Mesenchymal stem cell (in vitro differentiated cells and primary cell): ENCODE results near the gene PPARGC1A.

Source experiments
- DNase-seq: peaks from one replicate; pipeline ENCODE4 v3.0.0-alpha.2; 2013
- H2AFZ ChIP-seq: one replicate; pipeline ENCODE4 v1.6.1; 2013; ENCODE audit warnings: low read depth, mild to moderate bottlenecking, control low read depth, inconsistent platforms, low read length, moderate library complexity
- H2AK5ac ChIP-seq: 2 replicates; pipeline ENCODE4 v1.6.1; 2013; ENCODE audit warnings: low read length, moderate library complexity, mild to moderate bottlenecking, inconsistent platforms; ENCODE audit not compliant: severe bottlenecking
- H2BK120ac ChIP-seq: one replicate; pipeline ENCODE4 v1.6.1; 2013; ENCODE audit warnings: low read depth, mild to moderate bottlenecking, inconsistent platforms, low read length, moderate library complexity
- H2BK12ac ChIP-seq, 2 experiments: one replicate each; pipeline ENCODE4 v1.6.1; 2013; ENCODE audit warnings: inconsistent platforms in 2 of 2, low read length in 2 of 2, mild to moderate bottlenecking in 2 of 2, moderate library complexity in 2 of 2, control low read depth in 1 of 2
- H2BK15ac ChIP-seq: one replicate; pipeline ENCODE4 v1.6.1; 2013; ENCODE audit warnings: mild to moderate bottlenecking, low read depth, inconsistent platforms; ENCODE audit not compliant: poor library complexity, severe bottlenecking
- H2BK5ac ChIP-seq: 2 replicates; pipeline ENCODE4 v1.6.1; 2013; ENCODE audit warnings: low read depth, mild to moderate bottlenecking, low read length, control low read depth, inconsistent platforms; ENCODE audit not compliant: poor library complexity, severe bottlenecking
- H3K14ac ChIP-seq, 2 experiments: one replicate each; pipeline ENCODE4 v1.6.1; 2013; ENCODE audit warnings: inconsistent platforms in 2 of 2, low read length in 2 of 2, control low read depth in 1 of 2, mild to moderate bottlenecking in 1 of 2, moderate library complexity in 1 of 2
- H3K18ac ChIP-seq, 2 experiments: one replicate each; pipeline ENCODE4 v1.6.1; 2013; ENCODE audit warnings: inconsistent platforms in 2 of 2, low read length in 2 of 2, control low read depth in 1 of 2, low read depth in 1 of 2, mild to moderate bottlenecking in 1 of 2
- H3K23ac ChIP-seq, 2 experiments: one replicate each; pipeline ENCODE4 v1.6.1; 2013; ENCODE audit warnings: inconsistent platforms in 2 of 2, low read length in 2 of 2, mild to moderate bottlenecking in 2 of 2, moderate library complexity in 2 of 2, control low read depth in 1 of 2
- H3K27ac ChIP-seq: 2 replicates; pipeline ENCODE4 v1.5.1; 2013; ENCODE audit warnings: mild to moderate bottlenecking, moderate library complexity, low read length, control low read depth, inconsistent platforms; ENCODE audit not compliant: poor library complexity, severe bottlenecking
- H3K27me3 ChIP-seq, 2 experiments: 2 replicates each; pipeline versions ENCODE4 v1.6.1 to v1.7.0; 2013; ENCODE audit warnings: low read length in 2 of 2, mild to moderate bottlenecking in 2 of 2, moderate library complexity in 2 of 2, control low read depth in 1 of 2, inconsistent platforms in 1 of 2; ENCODE audit not compliant: control insufficient read depth in 1 of 2, insufficient read depth in 1 of 2
- H3K36me3 ChIP-seq, 2 experiments: 2 replicates each; pipeline versions ENCODE4 v1.6.1 to v1.7.0; 2013; ENCODE audit warnings: low read length in 2 of 2, control low read depth in 1 of 2, inconsistent platforms in 1 of 2, low read depth in 1 of 2, mild to moderate bottlenecking in 1 of 2; ENCODE audit not compliant: insufficient read depth in 2 of 2, control insufficient read depth in 1 of 2
- H3K4ac ChIP-seq, 2 experiments: one replicate each; pipeline ENCODE4 v1.6.1; 2013; ENCODE audit warnings: inconsistent platforms in 2 of 2, low read length in 2 of 2, mild to moderate bottlenecking in 2 of 2, moderate library complexity in 2 of 2, control low read depth in 1 of 2, low read depth in 1 of 2
- H3K4me1 ChIP-seq: 2 replicates; pipeline ENCODE4 v1.6.1; 2013; ENCODE audit warnings: low read depth, low read length, control low read depth; ENCODE audit not compliant: control insufficient read depth, insufficient read depth
- H3K4me2 ChIP-seq: 2 replicates; pipeline ENCODE4 v1.6.1; 2013; ENCODE audit warnings: low read length, mild to moderate bottlenecking, inconsistent platforms; ENCODE audit not compliant: poor library complexity, severe bottlenecking
- H3K4me3 ChIP-seq, 2 experiments: 2 replicates each; pipeline versions ENCODE4 v1.5.1 to v1.7.0; 2013; ENCODE audit warnings: low read length in 2 of 2, mild to moderate bottlenecking in 2 of 2, control low read depth in 1 of 2, low read depth in 1 of 2; ENCODE audit not compliant: insufficient read depth in 1 of 2
- H3K79me1 ChIP-seq: replicated peaks from 2 replicates; pipeline ENCODE4 v1.6.1; 2013; ENCODE audit warnings: mild to moderate bottlenecking, control low read depth, low read length, inconsistent platforms; ENCODE audit not compliant: poor library complexity, severe bottlenecking
- H3K9ac ChIP-seq: 2 replicates; pipeline ENCODE4 v1.7.0; 2013; ENCODE audit warnings: mild to moderate bottlenecking, low read length, moderate library complexity
- H3K9me3 ChIP-seq: 2 replicates; pipeline ENCODE4 v1.7.0; 2013; ENCODE audit warnings: mild to moderate bottlenecking, low read length; ENCODE audit not compliant: control insufficient read depth
- H4K8ac ChIP-seq: one replicate; pipeline ENCODE4 v1.6.1; 2013; ENCODE audit warnings: inconsistent platforms, mild to moderate bottlenecking, low read length, moderate library complexity
- H4K91ac ChIP-seq: one replicate; pipeline ENCODE4 v1.6.1; 2013; ENCODE audit warnings: mild to moderate bottlenecking, low read length, inconsistent platforms
- WGBS: methylation state at CpG from one replicate; pipeline ENCODE4 v1.1.7; 2013; ENCODE audit warnings: mixed read lengths; 5-methylcytosine and 5-hydroxymethylcytosine counted together

PPARGC1A gene

DNA sequence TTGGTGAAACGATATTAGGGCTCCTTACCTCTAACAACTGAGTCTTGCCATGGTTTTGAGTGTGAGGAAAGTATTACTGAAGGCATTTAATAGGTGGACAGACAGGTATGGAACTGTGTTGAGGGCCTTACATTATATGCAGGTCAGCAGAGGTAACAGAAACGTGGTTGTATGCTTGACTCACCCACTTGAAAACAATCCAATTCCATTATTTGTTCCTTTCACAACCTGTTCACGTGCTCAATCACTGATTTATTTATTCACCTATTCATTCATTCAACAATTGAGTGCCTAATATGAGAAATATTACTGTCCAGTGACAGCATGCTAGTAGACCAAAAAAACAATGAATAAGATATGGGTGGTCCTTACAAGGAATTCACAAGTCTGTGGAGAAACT is 33.3 kb upstream of the PPARGC1A start:
- H4K91ac ChIP-seq, result no peak overlapping the region
- H2BK5ac ChIP-seq, result no peak overlapping the region
- WGBS, result 88% methylated on average over 2 of the region's 3 CpGs

DNA sequence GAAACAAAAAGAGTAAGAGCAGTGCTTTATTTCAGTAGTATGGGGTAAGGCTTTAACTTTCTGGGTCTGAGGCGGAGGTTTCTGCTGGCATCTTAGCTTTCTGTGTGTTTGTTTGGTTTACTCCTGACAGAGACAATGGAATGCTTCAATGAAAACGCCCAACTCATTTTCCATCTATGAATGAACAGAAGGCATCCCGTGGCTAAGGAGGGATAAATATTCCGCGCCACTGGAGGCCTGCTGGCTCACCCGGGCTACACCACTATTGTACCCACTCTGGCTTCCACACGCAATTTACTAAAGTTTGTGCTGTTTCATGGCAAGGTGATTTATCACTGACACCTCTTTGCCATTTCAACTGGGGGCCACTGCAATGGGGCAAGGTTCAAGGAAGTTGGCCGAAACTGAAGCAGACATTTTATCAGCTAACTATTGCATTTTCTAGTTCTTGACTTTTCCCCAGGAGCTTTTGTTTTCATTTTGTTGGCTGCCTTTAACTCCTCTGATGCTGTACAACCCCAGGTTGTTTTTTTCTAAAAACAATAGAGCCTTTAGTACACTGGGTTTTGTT is 32.8 kb upstream of the PPARGC1A start:
- H3K36me3 ChIP-seq, result no peaks in the 10 kb centered on the region
- H3K4me1 ChIP-seq, result peaks cover 9% of the 10 kb centered on the region
- no peak overlapping the region for H3K9ac ChIP-seq
- no peak overlapping the region for H2AK5ac ChIP-seq
- H3K9me3 ChIP-seq, result no peaks in the 10 kb centered on the region
- H3K27me3 ChIP-seq, result no peaks in the 10 kb centered on the region
- H2BK15ac ChIP-seq, result no peak overlapping the region
- WGBS, result 90% methylated on average over 8 of the region's 8 CpGs
- DNase-seq, result no peak
- peak overlapping the region; percentile 36 for H3K4me2 ChIP-seq
- H3K18ac ChIP-seq, result no peak overlapping the region
- no peak overlapping the region for H4K91ac ChIP-seq
- H3K27ac ChIP-seq, result peak overlapping the region; percentile 20
- no peak overlapping the region for H3K4me3 ChIP-seq
- H3K79me1 ChIP-seq, result no peaks in the 10 kb centered on the region
- no peak overlapping the region for H2BK120ac ChIP-seq
- no peak overlapping the region for H2BK5ac ChIP-seq
- H2BK12ac ChIP-seq, result no peak overlapping the region
- no peak overlapping the region for H3K14ac ChIP-seq
- no peak overlapping the region for H2AFZ ChIP-seq
- H4K8ac ChIP-seq, result no peak overlapping the region
- H3K23ac ChIP-seq, result no peak overlapping the region
- no peak overlapping the region for H3K4ac ChIP-seq

More for the DNA sequence above, 33.3 kb upstream of the PPARGC1A start:
- Histone ChIP-seq H3K79me1 (no peaks in the 10 kb centered on the region), H3K27me3 (no peaks in the 10 kb centered on the region), H3K4me1 (peaks cover 9% of the 10 kb centered on the region), H3K9ac (no peak overlapping the region), H2BK12ac (no peak overlapping the region), H2BK15ac (no peak overlapping the region), H3K14ac (no peak overlapping the region), H3K4me3 (no peak overlapping the region), H2BK120ac (no peak overlapping the region), H2AFZ (no peak overlapping the region), H3K18ac (no peak overlapping the region), H4K8ac (no peak overlapping the region), H2AK5ac (no peak overlapping the region), H3K27ac (no peak overlapping the region), H3K36me3 (no peaks in the 10 kb centered on the region), H3K23ac (no peak overlapping the region), H3K4ac (no peak overlapping the region), H3K4me2 (no peak overlapping the region), H3K9me3 (no peaks in the 10 kb centered on the region)
- no peak for DNase-seq

DNA sequence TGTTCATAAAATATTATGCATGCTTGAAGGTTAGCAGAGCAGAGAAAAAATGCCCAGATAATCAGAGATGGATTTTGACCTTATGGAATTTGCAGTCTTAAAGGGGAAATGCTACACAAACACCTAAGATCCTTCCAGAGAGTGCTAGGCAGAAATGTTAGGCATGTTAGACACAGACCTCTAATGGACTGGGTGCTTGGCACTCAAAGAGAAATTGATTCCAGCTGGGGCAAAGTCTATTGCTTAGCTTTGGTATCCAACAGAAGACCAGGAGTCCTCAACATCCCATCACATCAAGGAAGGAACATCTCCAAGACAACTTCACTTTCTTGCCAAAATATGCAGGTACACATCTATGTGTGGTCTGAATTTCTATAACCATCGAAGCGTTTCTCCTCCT is 32.2 kb upstream of the PPARGC1A start:
- no CpG with 5 or more reads among the region's 2 CpGs for WGBS
- peak overlapping the region; percentile 20 for H3K27ac ChIP-seq
- H3K9ac ChIP-seq, result no peak overlapping the region
- no peaks in the 10 kb centered on the region for H3K9me3 ChIP-seq
- no peak overlapping the region for H2AFZ ChIP-seq
- peaks cover 9% of the 10 kb centered on the region for H3K4me1 ChIP-seq
- no peaks in the 10 kb centered on the region for H3K27me3 ChIP-seq
- no peaks in the 10 kb centered on the region for H3K79me1 ChIP-seq
- H3K4ac ChIP-seq, result no peak overlapping the region
- H2BK5ac ChIP-seq, result no peak overlapping the region
- no peak overlapping the region for H2BK12ac ChIP-seq
- no peak overlapping the region for H3K14ac ChIP-seq
- H3K36me3 ChIP-seq, result no peaks in the 10 kb centered on the region
- no peak overlapping the region for H2BK120ac ChIP-seq
- H3K23ac ChIP-seq, result no peak overlapping the region
- no peak overlapping the region for H2BK15ac ChIP-seq
- no peak overlapping the region for H2AK5ac ChIP-seq
- no peak for DNase-seq
- H3K4me2 ChIP-seq, result no peak overlapping the region
- no peak overlapping the region for H4K8ac ChIP-seq
- H4K91ac ChIP-seq, result no peak overlapping the region
- no peak overlapping the region for H3K4me3 ChIP-seq
- H3K18ac ChIP-seq, result no peak overlapping the region

DNA sequence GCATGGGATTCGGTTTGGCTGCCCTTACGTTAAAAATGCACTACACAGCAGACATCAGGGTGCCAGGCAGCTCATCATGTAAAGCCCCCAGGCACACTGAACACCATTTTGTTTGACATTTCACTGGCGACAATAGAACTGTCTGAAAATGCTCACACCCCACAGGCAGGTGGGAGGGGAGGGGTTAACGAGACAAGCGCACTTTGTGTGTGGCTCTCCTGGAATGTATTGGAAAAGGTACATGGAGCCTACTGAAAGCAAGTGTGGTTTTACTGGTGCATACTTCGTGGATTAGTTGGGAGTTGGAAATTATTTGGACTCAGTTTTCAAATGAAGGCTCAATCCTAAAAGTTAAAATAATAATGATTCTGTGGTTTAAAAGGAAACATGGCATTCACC is 31.6 kb upstream of the PPARGC1A start:
- no peak overlapping the region for H3K4me2 ChIP-seq
- no peak for DNase-seq
- peak overlapping the region in 1 of 2 experiments; percentile 32 for H2BK12ac ChIP-seq
- H2BK120ac ChIP-seq, result no peak overlapping the region
- H2BK5ac ChIP-seq, result peak overlapping the region; percentile 71
- H3K4ac ChIP-seq, result no peak overlapping the region
- no peaks in the 10 kb centered on the region for H3K36me3 ChIP-seq
- H2BK15ac ChIP-seq, result no peak overlapping the region
- H3K27ac ChIP-seq, result peak overlapping the region; percentile 48
- no peak overlapping the region for H3K14ac ChIP-seq
- peak overlapping the region; percentile 7 for H2AK5ac ChIP-seq
- no peak overlapping the region for H4K8ac ChIP-seq
- no peaks in the 10 kb centered on the region for H3K27me3 ChIP-seq
- peaks cover 9% of the 10 kb centered on the region for H3K4me1 ChIP-seq
- H3K23ac ChIP-seq, result no peak overlapping the region
- no peak overlapping the region for H3K4me3 ChIP-seq
- no peak overlapping the region for H3K18ac ChIP-seq
- peak overlapping the region; percentile 12 for H4K91ac ChIP-seq
- no peak overlapping the region for H3K9ac ChIP-seq
- no peaks in the 10 kb centered on the region for H3K79me1 ChIP-seq
- no peaks in the 10 kb centered on the region for H3K9me3 ChIP-seq
- WGBS, result 90% methylated on average over 6 of the region's 6 CpGs
- no peak overlapping the region for H2AFZ ChIP-seq
